A549 (cell line): ENCODE data around the gene SMIM35. TPM values are rescaled to one million over a fixed set of nuclear protein-coding genes. Genes with fewer than 3 reads are reported as not detected.

Source experiments
- ATAC-seq, 2 experiments: fragments of 200-7000 bp in 1 of 2; fragments of >200 bp in 1 of 2; cut with Nextera tagmentation in 1 of 2; cut with Tn5 transposase in 1 of 2; 3 replicates each; pipeline versions ENCODE4 v1.8.0 to v1.9.1; 2018 to 2020; ENCODE audit warnings: mild to moderate bottlenecking in 1 of 2, moderate library complexity in 1 of 2
- CTCF ChIA-PET: fragments of 300-600 bp; sonication (Branson Sonifier 250); formaldehyde crosslinking; extraction: SDS; loops from one replicate; lab custom pipeline; 2021; ENCODE audit warnings: antibody characterized with exemption, inconsistent platforms; lab: Yijun Ruan, JAX
- POLR2A ChIA-PET: fragments of 350-600 bp; formaldehyde crosslinking; extraction: SDS; loops from one replicate; lab custom pipeline; 2021; ENCODE audit warnings: antibody characterized with exemption, inconsistent platforms; lab: Yijun Ruan, JAX
- DNase-seq, 2 experiments: peaks; one replicate each; pipeline versions ENCODE4 v3.0.0 to v3.0.0-alpha.2; 2011 to 2016; ENCODE audit warnings: low read depth in 1 of 2, low spot score in 1 of 2
- FAIRE-seq: peaks from 2 replicates; lab custom pipeline; 2011; peaks lifted over from hg19 to GRCh38; lab: Jason Lieb, UNC
- H3K27ac ChIP-seq, 2 experiments: fragments of >200 bp; sonication (Bioruptor Twin); formaldehyde crosslinking; 3 replicates each; pipeline ENCODE4 v1.5.1; 2016 to 2017
- H3K4me1 ChIP-seq: fragments of >200 bp; sonication (Bioruptor Twin); formaldehyde crosslinking; 3 replicates; pipeline ENCODE4 v1.6.1; 2016
- H3K4me2 ChIP-seq: fragments of >200 bp; sonication (Bioruptor Twin); formaldehyde crosslinking; 3 replicates; pipeline ENCODE4 v1.6.1; 2016
- H3K4me3 ChIP-seq: fragments of >200 bp; sonication (Bioruptor Twin); formaldehyde crosslinking; 3 replicates; pipeline ENCODE4 v1.5.1; 2016
- H3K9me3 ChIP-seq: fragments of >200 bp; sonication (Bioruptor Twin); formaldehyde crosslinking; 3 replicates; pipeline ENCODE4 v1.6.1; 2016
- CEBPB ChIP-seq, 2 experiments: fragments of >200 bp in 1 of 2; sonication (Bioruptor Twin) in 1 of 2; formaldehyde crosslinking in 1 of 2; IDR thresholded peaks; 2 replicates each; pipeline ENCODE4 v1.6.1; 2012 to 2016
- EHMT2 ChIP-seq: fragments of 200-600 bp; sonication (generic); IDR thresholded peaks from 2 replicates; pipeline ENCODE4 v1.6.1; 2016; ENCODE audit warnings: antibody characterized with exemption, low read depth, mild to moderate bottlenecking, moderate library complexity
- FOSB ChIP-seq: fragments of 250-450 bp; sonication (Bioruptor Pico); IDR thresholded peaks from 2 replicates; pipeline ENCODE4 v1.5.0; 2020; ENCODE audit warnings: mild to moderate bottlenecking, moderate library complexity
- FOSL2 ChIP-seq, 2 experiments: fragments of 450-650 bp in 1 of 2; fragments of >200 bp in 1 of 2; sonication (Bioruptor Twin) in 1 of 2; formaldehyde crosslinking; IDR thresholded peaks; 2 replicates each; pipeline versions ENCODE4 v1.5.0 to v1.6.1; 2016 to 2020; ENCODE audit warnings: mild to moderate bottlenecking in 1 of 2, moderate library complexity in 1 of 2
- HEYL ChIP-seq: fragments of 250-450 bp; sonication (Bioruptor Pico); IDR thresholded peaks from 2 replicates; pipeline ENCODE4 v1.8.0; 2021; ENCODE audit warnings: mild to moderate bottlenecking, moderate library complexity
- HOXA7 ChIP-seq: fragments of 250-450 bp; sonication (Bioruptor Pico); IDR thresholded peaks from 2 replicates; pipeline ENCODE4 v1.5.0; 2020; ENCODE audit warnings: mild to moderate bottlenecking, moderate library complexity
- JUN ChIP-seq, 2 experiments: fragments of >200 bp; sonication (Bioruptor Twin); formaldehyde crosslinking; IDR thresholded peaks; 2 replicates in 1 of 2; 3 replicates in 1 of 2; pipeline ENCODE4 v1.6.1; 2016 to 2017
- MAFK ChIP-seq: fragments of 450-650 bp; IDR thresholded peaks from 2 replicates; pipeline ENCODE4 v1.6.1; 2014; ENCODE audit not compliant: partially characterized antibody
- NR3C1 ChIP-seq: fragments of >200 bp; sonication (Bioruptor Twin); formaldehyde crosslinking; IDR thresholded peaks from 3 replicates; pipeline ENCODE4 v1.6.1; 2017
- PHF8 ChIP-seq: fragments of 200-600 bp; sonication (generic); IDR thresholded peaks from 2 replicates; pipeline ENCODE4 v1.6.1; 2016; ENCODE audit warnings: low read depth, mild to moderate bottlenecking, antibody characterized with exemption, moderate library complexity, borderline replicate concordance
- POLR2AphosphoS2 ChIP-seq: conservative IDR thresholded peaks from 2 replicates; pipeline ENCODE4 v1.6.1; 2012; ENCODE audit warnings: low read length, improper control_type of control experiment, inconsistent platforms
- ZSCAN20 ChIP-seq: fragments of 250-450 bp; sonication (Bioruptor Pico); IDR thresholded peaks from 2 replicates; pipeline ENCODE4 v1.8.0; 2022; ENCODE audit warnings: mild to moderate bottlenecking, moderate library complexity
- WGBS: methylation state at CpG from one replicate; pipeline ENCODE4 v1.1.6; 2017; ENCODE audit errors: missing lambda C conversion rate; 5-methylcytosine and 5-hydroxymethylcytosine counted together
- polyA plus RNA-seq, 4 experiments: library from polyadenylated mRNA; depleted of rRNA in 3 of 4; stranded (reverse); fragments of >200 nt; fragmentation: RNase III in 1 of 4; extraction: RNeasy Plus Mini Kit Qiagen cat#74134 plus additional on column Dnase treatment in 1 of 4; gene quantifications; 2 replicates in 3 of 4; 3 replicates in 1 of 4; pipeline ENCODE4 v1.2.3, GENCODE V29; 2011 to 2017
- TF ChIP-seq, protein P1 (sequence below): fragments of 250-450 bp; sonication (Bioruptor Pico); IDR thresholded peaks from 2 replicates; pipeline ENCODE4 v1.5.0; 2021; ENCODE audit warnings: mild to moderate bottlenecking, moderate library complexity, borderline replicate concordance
- TF ChIP-seq, protein P2 (sequence below): fragments of 250-450 bp; sonication (Bioruptor Pico); IDR thresholded peaks from 2 replicates; pipeline ENCODE4 v1.5.0; 2020; ENCODE audit warnings: low read depth, mild to moderate bottlenecking, moderate library complexity
- TF ChIP-seq, protein P3 (sequence below): IDR thresholded peaks from 2 replicates; pipeline ENCODE4 v1.6.1; 2012
- TF ChIP-seq, protein P4 (sequence below): IDR thresholded peaks from 2 replicates; pipeline ENCODE4 v1.6.1; 2012
- TF ChIP-seq, protein P5 (sequence below): fragments of 150-350 bp; IDR thresholded peaks from 2 replicates; pipeline ENCODE4 v1.6.1; 2014; ENCODE audit warnings: low read depth, mild to moderate bottlenecking, low read length

The SMIM35 gene
- polyA plus RNA-seq, 2 of the 4 experiments (the other 2 are of a cell fraction), result not detected

DNA sequence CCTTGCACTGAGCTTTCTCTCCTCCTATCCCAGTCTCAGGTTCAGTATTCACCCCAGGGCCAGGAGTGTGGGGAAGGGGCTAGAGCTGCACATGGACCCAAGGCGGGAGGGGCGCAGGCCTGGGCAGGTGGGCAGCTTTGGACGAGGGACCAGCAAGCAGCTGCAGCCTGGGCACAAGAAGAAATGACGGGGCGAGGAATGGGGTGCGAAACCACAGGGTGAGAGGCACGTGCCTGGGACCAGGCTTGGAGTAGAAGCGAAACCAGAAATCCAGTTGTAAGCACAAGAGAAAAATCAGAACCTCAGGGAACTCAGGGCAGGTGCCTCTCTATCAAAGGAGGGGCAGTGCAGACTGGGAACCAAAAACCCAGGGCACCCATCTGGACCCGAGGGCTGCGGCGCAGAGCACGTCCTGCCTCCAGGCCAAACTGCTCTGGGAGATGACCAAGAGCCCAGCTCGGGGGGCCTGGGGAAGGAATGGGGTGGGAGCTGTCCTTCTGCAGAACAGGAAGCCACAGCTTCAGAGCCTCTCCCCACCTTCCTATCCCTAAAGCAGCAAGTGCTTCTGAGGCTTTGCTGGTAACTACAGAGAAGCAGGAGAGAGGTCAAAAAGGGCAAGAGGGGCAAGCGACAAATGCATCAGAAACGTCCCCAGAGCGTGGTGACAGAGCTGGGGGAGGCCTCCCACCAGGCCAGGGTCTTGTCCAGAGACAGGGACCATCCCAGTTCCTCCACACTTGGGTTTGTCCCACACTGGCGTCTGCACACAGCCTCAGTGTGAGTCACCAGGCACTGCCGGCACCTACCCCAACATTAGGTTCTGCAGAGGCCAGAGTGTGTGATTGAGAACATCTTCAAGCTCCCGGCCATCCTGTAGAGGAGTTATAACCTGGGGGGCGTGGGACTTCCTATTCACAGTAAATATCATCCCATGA, 28.2 kb downstream of the SMIM35 start:
- ATAC-seq (no peak), DNase-seq (no peak), FAIRE-seq (no peak)
- H3K27ac ChIP-seq, result no peak overlapping the region
- no peak overlapping the region for H3K4me3 ChIP-seq
- no peaks in the 10 kb centered on the region for H3K4me1 ChIP-seq
- TF ChIP-seq NR3C1 (no peak), MAFK (no peak)
- TF ChIP-seq, protein P1, sequence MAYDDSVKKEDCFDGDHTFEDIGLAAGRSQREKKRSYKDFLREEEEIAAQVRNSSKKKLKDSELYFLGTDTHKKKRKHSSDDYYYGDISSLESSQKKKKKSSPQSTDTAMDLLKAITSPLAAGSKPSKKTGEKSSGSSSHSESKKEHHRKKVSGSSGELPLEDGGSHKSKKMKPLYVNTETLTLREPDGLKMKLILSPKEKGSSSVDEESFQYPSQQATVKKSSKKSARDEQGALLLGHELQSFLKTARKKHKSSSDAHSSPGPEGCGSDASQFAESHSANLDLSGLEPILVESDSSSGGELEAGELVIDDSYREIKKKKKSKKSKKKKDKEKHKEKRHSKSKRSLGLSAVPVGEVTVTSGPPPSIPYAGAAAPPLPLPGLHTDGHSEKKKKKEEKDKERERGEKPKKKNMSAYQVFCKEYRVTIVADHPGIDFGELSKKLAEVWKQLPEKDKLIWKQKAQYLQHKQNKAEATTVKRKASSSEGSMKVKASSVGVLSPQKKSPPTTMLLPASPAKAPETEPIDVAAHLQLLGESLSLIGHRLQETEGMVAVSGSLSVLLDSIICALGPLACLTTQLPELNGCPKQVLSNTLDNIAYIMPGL (CRISPR knock-in tag), result no peak
- no peak overlapping the region for H3K4me2 ChIP-seq
- POLR2A ChIA-PET, result no interaction called here
- CTCF ChIA-PET, result interaction anchor here (1.2 to 3.3 kb wide), 3 partner anchors 11 to 241 kb away, joined by 3 to 8 read pairs (median 6); no protein-coding TSS in a partner anchor
- WGBS, result 55% methylated on average over 10 of the region's 20 CpGs
- H3K9me3 ChIP-seq, result no peaks in the 10 kb centered on the region

DNA sequence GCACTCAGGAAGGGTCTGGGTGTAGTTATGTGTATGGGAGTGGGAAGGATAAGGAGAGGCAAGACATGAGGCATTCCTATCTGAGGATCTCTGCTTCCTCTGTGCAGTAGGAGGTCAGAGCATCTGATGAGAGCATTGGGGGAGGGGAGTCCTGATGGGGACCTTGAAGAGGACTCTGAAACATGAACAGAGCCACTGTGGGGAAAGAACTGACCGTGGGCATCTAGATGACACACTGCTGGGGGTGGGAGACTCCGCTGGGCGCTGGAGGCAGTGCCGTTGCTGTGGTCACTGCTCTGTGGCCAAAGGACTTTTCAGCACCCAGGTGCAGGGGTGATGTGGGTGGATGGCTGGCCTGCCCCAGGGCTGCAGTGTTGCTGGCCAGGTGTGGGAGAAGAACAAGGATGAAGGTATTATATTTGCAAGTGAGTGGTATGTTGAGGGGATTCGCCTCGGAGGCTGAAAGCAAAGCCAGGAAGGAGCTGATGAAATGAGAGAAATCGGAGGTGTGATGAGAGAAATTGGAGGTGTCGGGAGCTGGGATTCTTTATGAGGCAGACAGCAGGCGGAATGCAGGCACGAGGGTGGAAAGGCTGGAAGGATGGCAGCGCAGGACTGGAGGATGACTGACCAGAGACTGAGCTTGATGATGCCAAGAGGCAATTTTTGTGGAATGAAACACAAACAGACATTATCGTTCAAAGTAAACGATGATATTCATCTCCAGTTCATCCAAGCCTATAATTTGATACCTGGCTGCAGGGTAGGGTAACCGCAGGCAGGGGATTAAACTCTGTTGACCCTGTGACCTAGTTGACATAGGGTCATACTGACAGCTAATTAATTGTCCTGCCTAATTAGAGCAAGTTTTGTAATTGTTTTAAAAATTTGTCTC, 29.3 kb downstream of the SMIM35 start:
- Histone ChIP-seq H3K27ac (no peak overlapping the region), H3K9me3 (no peaks in the 10 kb centered on the region), H3K4me2 (no peak overlapping the region), H3K4me3 (no peak overlapping the region), H3K4me1 (no peaks in the 10 kb centered on the region)
- no peak for TF ChIP-seq HOXA7
- no peak for TF ChIP-seq JUN (IDR thresholded peaks at IDR 0.05)
- TF ChIP-seq FOSL2 (IDR thresholded peaks at IDR 0.05), result no peak
- no peak for TF ChIP-seq FOSL2 (CRISPR knock-in tag; IDR thresholded peaks at IDR 0.05)
- TF ChIP-seq EHMT2, result no peak
- no peak for TF ChIP-seq HEYL
- no peak for FAIRE-seq
- POLR2A ChIA-PET, result no interaction called here
- ATAC-seq, result no peak
- WGBS, result 48% methylated on average over 14 of the region's 14 CpGs
- CTCF ChIA-PET, result interaction anchor here (1.1 to 5.9 kb wide), 5 partner anchors 10 to 240 kb away, joined by 3 to 38 read pairs (median 6); no protein-coding TSS in a partner anchor
- no peak for DNase-seq

DNA sequence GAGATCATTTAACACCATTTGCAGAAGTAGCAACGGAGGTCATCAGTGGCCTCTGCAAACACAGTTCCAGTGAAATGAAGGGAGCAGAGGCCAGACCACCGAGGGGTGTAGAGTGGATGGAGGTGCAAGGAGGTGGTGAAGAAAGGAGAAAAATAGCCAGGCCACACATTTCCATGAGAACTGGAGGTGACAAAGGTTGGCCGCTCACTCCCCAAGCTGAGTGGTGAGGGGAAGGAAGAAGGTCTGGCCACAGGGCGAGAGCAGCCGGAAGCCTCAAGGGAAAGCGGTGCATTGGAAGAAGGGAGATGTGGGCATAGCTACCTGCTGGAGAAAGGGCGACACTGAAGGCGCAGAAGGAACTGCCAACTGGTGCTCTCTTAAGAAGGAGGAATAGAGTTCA, 30.0 kb downstream of the SMIM35 start:
- POLR2A ChIA-PET, result no interaction called here
- no peak for FAIRE-seq
- H3K9me3 ChIP-seq, result no peaks in the 10 kb centered on the region
- TF ChIP-seq ZSCAN20 (no peak), POLR2AphosphoS2 (no peak), PHF8 (no peak), CEBPB (IDR thresholded peaks at IDR 0.05) (no peak), FOSB (CRISPR knock-in tag) (no peak)
- TF ChIP-seq, protein P2, sequence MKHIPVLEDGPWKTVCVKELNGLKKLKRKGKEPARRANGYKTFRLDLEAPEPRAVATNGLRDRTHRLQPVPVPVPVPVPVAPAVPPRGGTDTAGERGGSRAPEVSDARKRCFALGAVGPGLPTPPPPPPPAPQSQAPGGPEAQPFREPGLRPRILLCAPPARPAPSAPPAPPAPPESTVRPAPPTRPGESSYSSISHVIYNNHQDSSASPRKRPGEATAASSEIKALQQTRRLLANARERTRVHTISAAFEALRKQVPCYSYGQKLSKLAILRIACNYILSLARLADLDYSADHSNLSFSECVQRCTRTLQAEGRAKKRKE (CRISPR knock-in tag), result no peak
- TF ChIP-seq, protein P3, sequence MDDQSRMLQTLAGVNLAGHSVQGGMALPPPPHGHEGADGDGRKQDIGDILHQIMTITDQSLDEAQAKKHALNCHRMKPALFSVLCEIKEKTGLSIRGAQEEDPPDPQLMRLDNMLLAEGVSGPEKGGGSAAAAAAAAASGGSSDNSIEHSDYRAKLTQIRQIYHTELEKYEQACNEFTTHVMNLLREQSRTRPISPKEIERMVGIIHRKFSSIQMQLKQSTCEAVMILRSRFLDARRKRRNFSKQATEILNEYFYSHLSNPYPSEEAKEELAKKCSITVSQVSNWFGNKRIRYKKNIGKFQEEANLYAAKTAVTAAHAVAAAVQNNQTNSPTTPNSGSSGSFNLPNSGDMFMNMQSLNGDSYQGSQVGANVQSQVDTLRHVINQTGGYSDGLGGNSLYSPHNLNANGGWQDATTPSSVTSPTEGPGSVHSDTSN, result no peak
- TF ChIP-seq, protein P4, sequence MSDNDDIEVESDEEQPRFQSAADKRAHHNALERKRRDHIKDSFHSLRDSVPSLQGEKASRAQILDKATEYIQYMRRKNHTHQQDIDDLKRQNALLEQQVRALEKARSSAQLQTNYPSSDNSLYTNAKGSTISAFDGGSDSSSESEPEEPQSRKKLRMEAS, result no peak
- TF ChIP-seq, protein P5, sequence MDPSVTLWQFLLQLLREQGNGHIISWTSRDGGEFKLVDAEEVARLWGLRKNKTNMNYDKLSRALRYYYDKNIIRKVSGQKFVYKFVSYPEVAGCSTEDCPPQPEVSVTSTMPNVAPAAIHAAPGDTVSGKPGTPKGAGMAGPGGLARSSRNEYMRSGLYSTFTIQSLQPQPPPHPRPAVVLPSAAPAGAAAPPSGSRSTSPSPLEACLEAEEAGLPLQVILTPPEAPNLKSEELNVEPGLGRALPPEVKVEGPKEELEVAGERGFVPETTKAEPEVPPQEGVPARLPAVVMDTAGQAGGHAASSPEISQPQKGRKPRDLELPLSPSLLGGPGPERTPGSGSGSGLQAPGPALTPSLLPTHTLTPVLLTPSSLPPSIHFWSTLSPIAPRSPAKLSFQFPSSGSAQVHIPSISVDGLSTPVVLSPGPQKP, result no peak
- DNase-seq, result no peak
- H3K4me2 ChIP-seq, result no peak overlapping the region
- ATAC-seq, result no peak
- H3K4me3 ChIP-seq, result no peak overlapping the region
- H3K4me1 ChIP-seq, result no peaks in the 10 kb centered on the region
- CTCF ChIA-PET, result interaction anchor here (1.1 to 5.9 kb wide), 3 partner anchors 9 to 238 kb away, joined by 3 to 38 read pairs (median 8); no protein-coding TSS in a partner anchor
- WGBS, result 67% methylated on average over 8 of the region's 8 CpGs
- no peak overlapping the region for H3K27ac ChIP-seq
